Fibroblast of the aortic adventitia (primary cell): ENCODE measurements around the gene PABPC1L. TPM values are rescaled to one million over a fixed set of nuclear protein-coding genes. Genes with fewer than 3 reads are reported as not detected.
A peak's percentile ranks its signal among the peaks of the same experiment; 100 is the strongest.

Experiments used
- DNase-seq: peaks from one replicate; pipeline ENCODE4 v3.0.0-alpha.2; 2010; ENCODE audit warnings: low read depth
- H3K4me3 ChIP-seq: 2 replicates; pipeline ENCODE4 v1.5.1; 2011; ENCODE audit warnings: low read depth, mild to moderate bottlenecking, control low read depth, low read length, moderate library complexity
- CTCF ChIP-seq: IDR thresholded peaks from 2 replicates; pipeline ENCODE4 v1.5.1; 2011; ENCODE audit warnings: mild to moderate bottlenecking, low read length, control low read depth, inconsistent platforms; ENCODE audit not compliant: insufficient read depth
- total RNA-seq: library from RNA; depleted of rRNA; stranded (reverse); fragments of >200 nt; gene quantifications from 2 replicates; pipeline ENCODE4 v1.2.3, GENCODE V29; 2012; ENCODE audit warnings: low replicate concordance

The PABPC1L gene
- total RNA-seq, 1 donor = 7.9 TPM

GRCh38 chr20:44883214-44883902, 26.5 kb upstream of the PABPC1L start:
- no peak for DNase-seq
- no peak for TF ChIP-seq CTCF
- H3K4me3 ChIP-seq = no peak overlapping the region

GRCh38 chr20:44884907-44885391, 24.9 kb upstream of the PABPC1L start:
- peak overlapping the region; percentile 63 for H3K4me3 ChIP-seq
- TF ChIP-seq CTCF = no peak
- no peak for DNase-seq

- peak; percentile 14 for TF ChIP-seq CTCF
Observed at GRCh38 chr20:44885392-44886265, 24.2 kb upstream of the PABPC1L start, which contains the start of gene YWHAB. Gene YWHAB, plus strand, starts transcription at chr20:44885705. Its CDS starts 15,829 bp downstream, at chr20:44901534.

GRCh38 chr20:44886266-44886651, 23.6 kb upstream of the PABPC1L start:
- TF ChIP-seq CTCF = no peak
- H3K4me3 ChIP-seq = peak overlapping the region; percentile 90
- no peak for DNase-seq

More at GRCh38 chr20:44885392-44886265, 24.2 kb upstream of the PABPC1L start, which contains the start of gene YWHAB:
- DNase-seq = peak; percentile 94
- H3K4me3 ChIP-seq = peak within 1 kb of the TSS; percentile 90

- DNase-seq = no peak
- TF ChIP-seq CTCF = no peak
Observed at GRCh38 chr20:44886828-44887227, 23.0 kb upstream of the PABPC1L start.

GRCh38 chr20:44887466-44887865, 22.4 kb upstream of the PABPC1L start:
- no peak for DNase-seq
- TF ChIP-seq CTCF = no peak
- H3K4me3 ChIP-seq = peak overlapping the region; percentile 90

More at GRCh38 chr20:44886828-44887227, 23.0 kb upstream of the PABPC1L start:
- peak overlapping the region; percentile 90 for H3K4me3 ChIP-seq
